Measurements from ENCODE around the gene GUCY2C.

The GUCY2C gene

GRCh38 chr12:14567351-14568162, 128.8 kb downstream of the GUCY2C start, which contains the start of gene PLBD1:
PLBD1 (minus strand) TSS chr12:14567883; CDS start chr12:14567696, 187 bp downstream.
- DNase-seq (ENCODE audit: low read depth) = no peak

GRCh38 chr12:14564336-14564959, 132.0 kb downstream of the GUCY2C start:
- DNase-seq (ENCODE audit: low read depth) = no peak

- DNase-seq (ENCODE audit: low read depth) = no peak
Measured at GRCh38 chr12:14563046-14563445, 133.4 kb downstream of the GUCY2C start.

Measured in stimulated activated CD8-positive, alpha-beta memory T cell treated with anti-CD3 and anti-CD28 coated beads, Interleukin-12 subunit alpha, Interleukin-12 subunit beta, amount 100 ng/mL, for 1 hour (primary cell).